CD4-positive, alpha-beta T cell treated with Interleukin-4 for 4 hours (primary cell): ENCODE measurements around the gene TAF1D.
A peak's percentile ranks its signal among the peaks of the same experiment; 100 is the strongest.
"Not testable (repeated sequence)": the region's sequence is repeated elsewhere in the genome, so short reads cannot be mapped to it uniquely, and the experiment has no call there.

Source experiments
- DNase-seq: peaks from one replicate; pipeline ENCODE4 v3.0.0-alpha.2; 2020

Gene TAF1D

GRCh38 chr11:93746101-93746500 is 4.8 kb upstream of the TAF1D start:
- DNase-seq, result no peak

GRCh38 chr11:93745005-93745755 is 3.9 kb upstream of the TAF1D start:
- DNase-seq, result not testable (repeated sequence)

- no peak for DNase-seq
Observed at GRCh38 chr11:93744669-93745004, 3.3 kb upstream of the TAF1D start.

GRCh38 chr11:93743291-93743690 is 2.0 kb upstream of the TAF1D start:
- no peak for DNase-seq

DNA sequence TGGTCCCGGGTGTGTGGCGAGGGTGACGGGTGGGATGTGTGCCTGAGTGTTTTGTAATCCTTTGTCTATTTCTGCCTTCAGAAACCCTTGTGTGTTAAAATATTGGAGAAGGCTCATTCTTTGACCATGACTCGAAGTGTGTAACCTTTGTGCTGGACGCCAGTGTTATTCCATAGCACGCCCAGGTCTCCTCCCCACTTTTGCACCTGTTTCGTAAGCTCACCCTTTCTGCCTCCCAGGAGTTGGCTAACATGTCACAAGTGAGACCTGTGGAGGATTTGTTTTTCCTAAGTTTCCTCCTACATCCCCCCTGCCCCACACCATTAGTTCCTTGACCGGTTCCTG is 559 bp upstream of the TAF1D start:
- no peak for DNase-seq

DNA sequence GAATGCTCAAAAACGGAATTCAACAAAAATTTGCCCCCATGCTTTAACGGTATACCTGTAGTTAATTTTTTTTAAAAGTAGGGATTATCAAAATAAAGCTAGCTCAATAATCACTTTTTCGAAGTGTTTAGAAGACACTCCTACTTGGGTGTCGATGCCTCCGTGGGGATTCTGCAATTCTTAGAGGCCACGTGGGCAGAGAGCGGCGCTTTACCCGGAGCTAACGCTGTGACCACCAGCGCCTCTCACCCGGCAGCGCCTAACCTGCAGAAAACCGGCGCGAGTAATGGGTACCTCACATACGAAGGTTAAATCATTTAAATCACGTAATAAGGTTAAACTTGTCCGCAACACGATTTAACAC is 583 bp downstream of the TAF1D start:
- DNase-seq, result peak; percentile 56

DNA sequence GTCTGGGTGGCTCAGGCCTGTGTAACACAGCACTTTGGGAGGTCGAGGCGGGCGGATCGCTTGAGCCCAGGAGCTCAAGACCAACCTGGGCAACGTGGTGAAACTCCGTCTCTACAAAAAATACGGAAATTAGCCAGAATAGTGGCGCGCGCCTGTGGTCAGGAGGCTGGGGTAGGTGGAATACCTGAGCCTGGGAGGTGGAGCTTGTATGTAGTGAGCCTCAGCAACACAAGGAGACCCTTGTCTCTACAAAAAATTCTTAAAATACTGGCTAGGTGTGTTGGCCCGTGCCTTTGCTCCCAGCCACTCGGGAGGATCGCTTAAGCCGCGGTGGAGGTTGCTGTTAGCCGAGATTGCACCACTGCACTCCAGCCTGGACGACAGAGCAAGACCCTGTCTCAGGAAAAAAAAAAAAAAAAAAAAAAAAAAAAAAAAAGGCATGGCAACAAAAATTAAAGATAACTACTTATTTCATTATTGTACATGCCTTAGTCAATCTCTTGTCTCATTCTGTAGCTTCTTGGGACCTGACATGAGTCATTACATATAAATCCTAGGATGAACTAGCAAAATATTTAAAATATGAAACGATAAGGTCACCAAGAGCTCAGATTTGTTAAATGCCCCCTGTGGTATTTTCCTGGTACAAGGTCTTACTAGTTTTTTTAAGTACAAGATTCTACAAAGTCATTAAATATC is 1.1 kb downstream of the TAF1D start:
- peak; percentile 29 for DNase-seq

- no peak for DNase-seq
Observed at GRCh38 chr11:93738647-93739081, 2.6 kb downstream of the TAF1D start.

- peak; percentile 68 for DNase-seq
Observed at GRCh38 chr11:93737904-93738612, 3.2 kb downstream of the TAF1D start.

DNA sequence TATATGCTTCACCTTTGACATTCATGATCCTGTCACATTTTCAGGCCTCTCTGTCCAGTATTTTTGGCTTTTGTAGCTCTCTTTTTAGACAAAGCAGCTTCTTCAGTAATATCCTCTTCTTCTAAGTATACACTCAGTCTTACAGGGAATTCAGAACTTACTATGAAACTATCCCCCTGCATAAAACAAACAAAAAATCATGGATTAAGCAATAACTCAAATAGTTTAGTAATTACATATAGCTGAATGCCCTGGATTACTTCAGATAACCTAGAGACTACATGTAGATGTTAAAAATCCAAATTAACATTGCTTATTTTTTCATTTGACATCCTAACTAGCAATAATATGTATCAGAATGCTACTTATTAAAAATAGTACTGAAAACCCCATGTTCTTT is 5.2 kb downstream of the TAF1D start:
- no peak for DNase-seq

- no peak for DNase-seq
Observed at GRCh38 chr11:93735627-93736026, 5.7 kb downstream of the TAF1D start.

- no peak for DNase-seq
Observed at GRCh38 chr11:93734427-93735222, 6.7 kb downstream of the TAF1D start.

GRCh38 chr11:93733474-93733873 is 7.8 kb downstream of the TAF1D start:
- DNase-seq, result no peak

DNA sequence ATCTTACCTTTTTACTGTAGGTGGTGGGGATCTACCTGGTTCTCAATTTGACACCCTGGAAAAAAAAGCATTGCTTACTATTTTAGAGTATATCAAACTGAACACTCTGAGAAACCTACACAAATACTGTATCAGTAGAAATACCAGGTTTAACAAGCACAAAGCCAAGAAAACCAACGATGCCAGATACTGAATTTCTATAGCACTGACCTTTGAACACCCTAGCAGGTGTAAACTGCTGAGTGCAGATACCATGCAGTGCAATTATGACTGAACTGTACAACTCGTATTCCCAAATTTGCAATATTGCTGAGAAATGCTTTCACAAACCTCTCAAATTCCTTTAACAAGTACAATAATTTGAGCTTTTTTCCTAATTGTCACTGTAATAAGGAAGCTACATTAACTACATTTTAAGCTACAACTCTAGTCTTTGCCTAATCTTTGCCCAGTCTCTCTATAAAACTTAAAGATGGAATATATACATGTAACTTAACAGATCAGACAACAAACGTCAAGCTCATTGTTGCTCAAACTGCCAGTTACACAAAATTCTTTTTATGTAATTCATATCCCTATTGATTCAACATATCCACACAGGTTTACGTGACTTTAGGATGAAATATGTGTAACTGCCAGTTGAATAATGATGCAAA is 8.9 kb downstream of the TAF1D start:
- DNase-seq, result no peak

GRCh38 chr11:93730108-93731107 is 10.9 kb downstream of the TAF1D start:
- no peak for DNase-seq

DNA sequence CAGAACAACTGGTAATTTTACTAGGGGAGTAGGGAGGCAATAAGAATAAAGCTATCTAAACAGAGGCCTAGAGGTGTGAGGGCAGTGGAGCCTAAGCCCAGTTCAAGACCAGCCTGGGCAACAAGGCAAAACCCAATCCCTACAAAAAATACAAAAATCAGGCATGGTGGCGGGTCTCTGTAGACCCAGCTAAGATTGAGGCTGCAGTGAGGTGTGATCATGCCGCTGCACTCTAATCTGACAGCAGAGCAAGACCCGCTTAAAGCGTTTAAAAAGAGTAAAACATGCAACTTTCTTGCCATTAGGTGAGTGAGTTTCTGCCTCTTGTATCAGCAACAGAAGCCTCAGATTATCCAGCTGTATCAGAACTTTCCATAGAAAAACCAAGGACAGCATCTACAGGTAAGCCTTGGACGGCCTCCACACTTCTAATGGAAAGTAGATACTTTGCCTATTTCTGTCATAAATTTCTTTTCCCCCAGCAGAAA is 12.1 kb downstream of the TAF1D start:
- DNase-seq, result no peak

DNA sequence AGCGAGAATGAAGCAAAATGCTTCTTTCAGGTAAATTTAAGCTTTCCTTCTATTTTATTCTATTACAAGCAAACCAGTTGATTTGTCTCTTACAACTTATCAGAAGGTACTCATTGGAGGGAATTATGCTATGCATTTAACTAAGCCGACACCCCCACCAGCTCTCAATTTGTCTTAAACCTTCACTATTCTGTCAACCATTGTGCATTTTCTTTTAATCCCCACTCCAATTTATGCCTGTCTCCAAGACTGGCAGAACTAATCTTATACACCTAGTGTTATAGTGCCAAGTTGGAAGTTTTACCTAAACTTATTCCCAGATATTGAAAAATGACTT is 12.5 kb downstream of the TAF1D start:
- DNase-seq, result no peak

DNA sequence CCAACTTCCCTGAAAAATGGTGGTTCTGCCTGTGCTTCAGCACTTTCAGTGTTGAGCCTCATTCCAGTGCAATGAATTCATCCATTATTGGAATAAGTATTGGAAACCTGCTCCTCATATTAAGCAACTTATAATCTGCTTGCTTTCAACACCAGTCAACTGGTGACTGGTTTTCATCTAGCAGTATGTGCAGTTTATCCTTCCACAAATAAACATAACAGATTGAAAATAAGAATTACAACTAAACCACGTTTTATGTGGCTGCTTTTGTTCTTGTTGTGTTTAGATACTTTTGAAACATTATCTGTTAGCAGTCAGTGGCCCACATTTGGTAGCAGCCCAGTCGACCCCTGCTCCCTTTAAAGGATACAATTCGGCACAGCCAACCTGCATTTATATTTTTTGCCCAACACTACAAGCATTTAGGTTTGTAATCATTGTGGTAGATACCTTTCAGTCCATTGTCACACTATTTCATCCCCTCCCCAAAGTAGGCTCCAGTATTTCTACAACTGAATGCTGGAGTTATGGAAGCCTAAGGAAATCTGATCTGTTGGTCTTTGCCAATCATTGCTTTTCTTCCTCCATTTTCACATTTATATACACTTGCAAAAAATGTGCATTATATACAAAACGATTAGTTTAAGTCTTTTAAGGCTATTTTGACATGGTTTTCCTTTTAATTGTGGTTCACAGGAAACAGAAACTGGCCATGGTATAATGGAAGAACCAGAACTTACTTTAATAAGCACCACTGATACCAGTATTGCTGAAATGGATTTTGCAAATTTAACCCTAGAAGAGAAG is 13.1 kb downstream of the TAF1D start:
- DNase-seq, result no peak

GRCh38 chr11:93724089-93724488 is 17.2 kb downstream of the TAF1D start:
- no peak for DNase-seq

DNA sequence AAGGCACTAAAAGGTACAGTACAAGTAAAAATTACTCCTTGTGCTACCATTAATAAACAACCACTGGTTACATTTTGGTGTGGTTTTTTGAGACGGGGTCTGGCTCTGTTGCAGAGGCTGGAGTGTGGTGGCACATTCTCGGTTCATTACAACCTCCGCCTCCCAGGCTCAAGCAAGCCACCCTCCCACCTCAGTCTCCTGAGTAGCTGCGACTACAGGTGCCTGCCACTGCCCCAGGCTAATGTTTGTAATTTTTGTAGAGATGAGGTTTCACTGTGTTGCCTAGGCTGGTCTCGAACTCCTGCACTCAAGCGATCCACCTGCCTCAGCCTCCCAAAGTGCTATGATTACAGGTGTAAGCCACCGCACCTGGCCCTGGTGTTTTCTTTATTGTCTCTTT is 20.8 kb downstream of the TAF1D start:
- no peak for DNase-seq

DNA sequence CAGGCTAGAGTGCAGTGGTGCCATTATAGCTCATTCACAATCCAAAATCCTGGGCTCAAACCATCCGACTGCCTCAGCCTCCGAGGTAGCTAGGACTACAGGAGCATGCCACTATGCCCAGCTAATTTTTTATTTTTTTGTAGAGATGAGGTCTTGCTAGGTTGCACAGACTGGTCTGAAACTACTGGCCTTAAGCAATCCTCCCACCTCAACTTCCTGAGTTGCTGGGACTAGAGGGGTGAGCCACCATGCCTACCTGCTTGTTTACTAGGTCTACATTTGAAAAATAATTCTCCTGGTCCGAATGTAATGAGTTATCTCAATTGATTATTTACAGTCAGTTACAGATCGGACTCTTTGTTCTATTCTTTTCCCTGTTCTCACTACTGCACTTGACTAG is 22.0 kb downstream of the TAF1D start:
- no peak for DNase-seq
